GM19351 (cell line): Measurements from ENCODE around the gene STKLD1.
"Not testable (repeated sequence)": the region's sequence is repeated elsewhere in the genome, so short reads cannot be mapped to it uniquely, and the experiment has no call there.

Experiments
- ATAC-seq: cut with Tn5 transposase; IDR thresholded peaks from one replicate; pipeline ENCODE4 v1.9.1; 2021; ENCODE audit warnings: mild to moderate bottlenecking, moderate library complexity; ENCODE audit not compliant: unreplicated experiment

The STKLD1 gene

DNA sequence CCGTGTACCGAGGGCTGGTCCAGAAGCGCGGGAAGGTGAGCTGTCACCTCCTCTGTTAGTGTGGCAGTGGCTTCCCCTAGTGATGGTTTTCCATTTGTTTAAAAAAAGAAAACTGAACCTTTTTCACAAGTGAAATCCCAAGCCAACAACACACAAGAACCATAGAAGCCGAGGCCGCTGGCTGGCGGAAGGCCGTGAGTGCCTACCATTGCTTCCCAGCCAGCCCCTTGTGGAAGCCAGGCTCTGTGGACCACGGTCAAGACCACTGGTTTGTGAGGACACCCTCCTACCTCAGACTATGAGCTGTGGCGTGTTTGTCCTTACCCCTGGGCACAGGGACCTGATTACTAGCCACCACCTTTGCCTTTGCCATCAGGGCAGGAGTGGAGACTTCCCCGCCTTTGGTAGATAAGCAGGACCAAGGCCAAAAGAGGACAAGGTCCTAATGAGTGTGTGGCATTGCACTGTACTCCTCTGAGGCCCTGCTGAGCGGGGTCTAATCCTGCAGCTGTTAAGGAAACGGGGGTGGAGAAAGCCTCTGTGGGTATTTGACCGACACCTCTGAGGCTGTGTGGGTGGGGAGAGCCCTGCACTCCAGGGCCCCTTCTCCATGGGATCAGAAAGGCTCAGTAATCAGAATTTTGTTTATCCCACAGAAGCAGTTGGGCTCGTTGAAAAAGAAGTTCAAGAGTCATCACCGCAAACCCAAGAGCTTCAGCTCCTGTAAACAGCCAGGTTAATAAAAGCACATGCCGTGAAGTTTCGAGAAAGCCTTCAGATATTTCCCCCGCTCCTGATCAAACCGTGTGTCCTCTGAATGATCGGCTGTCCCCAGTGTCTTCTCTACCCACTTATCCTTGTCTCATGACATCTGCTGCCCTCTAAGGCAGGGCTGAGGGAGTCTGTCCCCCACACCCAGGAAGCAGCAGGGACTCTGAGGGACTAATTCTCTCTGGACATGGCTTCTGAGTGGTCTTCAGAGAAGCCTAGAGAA lies 15.5 kb upstream of the STKLD1 start:
- no peak for ATAC-seq

DNA sequence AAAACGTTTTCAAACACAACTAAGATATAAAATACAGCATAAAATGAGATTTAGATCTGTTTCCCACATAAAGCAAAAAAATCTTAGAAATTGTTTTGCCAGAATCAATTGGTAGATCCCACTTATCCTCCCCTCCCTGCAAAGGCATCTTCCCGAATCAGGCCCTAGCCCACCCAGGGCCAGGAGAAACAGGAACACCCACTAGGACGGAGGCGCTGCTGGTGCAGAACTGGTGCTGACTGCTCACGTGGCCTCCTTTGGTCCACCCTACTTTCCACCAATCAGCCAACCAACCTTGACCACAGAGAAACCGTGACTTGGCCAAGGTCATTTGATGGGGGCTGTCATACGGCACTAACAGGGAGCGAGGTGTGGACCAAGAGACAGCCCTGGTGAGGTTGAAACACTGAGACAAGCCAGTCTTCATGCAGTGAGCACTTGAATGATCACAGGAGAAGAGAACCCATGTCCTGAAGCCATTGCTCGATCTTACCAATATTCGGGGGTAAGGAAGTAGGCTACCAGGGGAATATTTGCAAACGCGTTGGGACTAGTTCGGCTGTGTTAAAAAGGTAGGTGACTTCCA lies 14.6 kb upstream of the STKLD1 start:
- ATAC-seq: no peak

DNA sequence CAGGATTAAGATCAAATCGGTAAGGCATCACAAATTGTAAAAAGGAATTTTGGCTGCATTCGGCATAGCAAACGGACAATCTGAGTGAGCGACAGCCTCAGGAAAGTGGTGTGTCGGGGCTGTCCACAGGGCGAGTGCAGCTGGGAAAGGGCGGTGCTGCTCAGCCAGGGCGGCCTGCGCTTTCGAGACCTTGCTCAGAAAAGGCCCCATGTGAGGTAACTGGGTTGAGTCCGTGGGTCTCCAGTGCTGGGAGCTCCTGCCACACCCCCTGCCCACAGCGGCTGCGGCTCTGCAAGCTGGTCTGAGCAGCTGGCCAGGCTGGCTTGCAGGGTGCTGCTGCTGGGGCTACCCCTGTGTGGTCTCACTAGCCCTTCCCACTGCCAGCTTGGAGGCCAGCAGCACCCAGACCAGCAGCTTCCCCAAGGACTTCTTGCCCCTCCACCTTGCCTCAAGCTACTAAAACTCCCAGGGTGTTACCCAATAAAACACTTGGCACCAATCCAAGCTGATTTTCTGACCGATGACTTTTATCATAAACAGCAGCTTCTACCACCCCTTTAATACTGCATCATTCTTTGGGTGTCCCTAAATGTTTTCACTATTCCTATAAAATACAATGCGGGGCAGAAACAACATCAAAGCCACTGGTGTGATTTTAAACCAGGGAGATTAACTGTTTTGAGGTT lies 13.7 kb upstream of the STKLD1 start:
- no peak for ATAC-seq

DNA sequence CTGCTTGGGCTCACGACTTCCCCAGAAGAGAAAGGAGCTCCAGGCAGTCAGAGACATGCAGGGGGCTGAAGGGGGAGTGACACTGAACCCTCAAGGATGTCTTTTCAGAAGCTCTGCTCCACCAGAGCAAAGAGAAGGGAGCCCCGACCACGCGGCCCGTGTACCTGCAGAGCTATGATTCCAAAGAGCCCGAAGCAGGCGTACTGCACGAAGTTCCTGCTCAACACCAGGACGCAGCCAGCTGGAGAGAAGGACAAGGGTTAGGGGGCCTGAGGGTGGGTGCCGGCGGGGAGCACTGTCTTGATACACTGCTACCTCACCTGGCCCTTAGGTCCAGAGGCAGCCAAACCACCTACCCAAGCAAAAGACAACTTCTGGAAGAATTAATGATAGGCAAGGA lies 9.7 kb upstream of the STKLD1 start:
- no peak for ATAC-seq

DNA sequence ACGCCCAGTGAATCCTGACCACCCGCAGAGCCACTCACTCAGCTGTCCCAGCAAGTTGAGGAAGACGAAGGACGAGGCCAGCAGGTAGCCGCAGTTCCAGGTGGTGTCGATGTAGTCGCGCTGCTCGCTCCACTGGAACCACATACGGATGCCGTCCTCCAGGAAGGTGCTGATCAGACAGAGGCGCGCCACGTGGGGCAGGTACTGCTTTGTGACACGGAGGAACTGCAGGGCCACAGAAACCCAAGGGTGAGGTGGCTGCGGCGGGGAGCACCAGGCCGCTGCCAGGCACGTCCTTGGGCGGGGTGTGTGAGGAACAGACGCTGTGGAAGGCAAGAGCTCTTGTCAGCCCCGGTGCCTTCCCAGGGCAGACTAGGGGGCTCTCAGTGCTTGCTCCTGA lies 8.9 kb upstream of the STKLD1 start:
- ATAC-seq: no peak

DNA sequence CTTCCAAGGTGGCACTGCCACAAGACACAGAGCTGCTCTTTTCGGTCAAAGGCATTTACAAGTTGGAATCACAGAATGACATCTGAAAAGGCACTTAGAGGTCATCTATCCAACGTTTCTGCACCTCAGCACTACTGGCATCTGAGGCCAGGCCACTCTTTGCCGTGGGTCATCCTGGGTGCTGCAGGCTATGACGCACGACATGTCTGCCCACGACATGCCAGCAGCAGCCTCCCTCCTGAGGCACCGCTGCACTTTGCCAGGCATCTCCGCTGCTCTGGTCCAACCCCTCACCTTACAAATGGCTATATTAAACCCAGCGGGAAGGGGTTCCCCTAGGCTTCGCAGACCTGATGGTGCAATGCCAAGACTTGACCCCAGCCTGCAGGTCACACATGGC lies 8.4 kb upstream of the STKLD1 start:
- no peak for ATAC-seq

DNA sequence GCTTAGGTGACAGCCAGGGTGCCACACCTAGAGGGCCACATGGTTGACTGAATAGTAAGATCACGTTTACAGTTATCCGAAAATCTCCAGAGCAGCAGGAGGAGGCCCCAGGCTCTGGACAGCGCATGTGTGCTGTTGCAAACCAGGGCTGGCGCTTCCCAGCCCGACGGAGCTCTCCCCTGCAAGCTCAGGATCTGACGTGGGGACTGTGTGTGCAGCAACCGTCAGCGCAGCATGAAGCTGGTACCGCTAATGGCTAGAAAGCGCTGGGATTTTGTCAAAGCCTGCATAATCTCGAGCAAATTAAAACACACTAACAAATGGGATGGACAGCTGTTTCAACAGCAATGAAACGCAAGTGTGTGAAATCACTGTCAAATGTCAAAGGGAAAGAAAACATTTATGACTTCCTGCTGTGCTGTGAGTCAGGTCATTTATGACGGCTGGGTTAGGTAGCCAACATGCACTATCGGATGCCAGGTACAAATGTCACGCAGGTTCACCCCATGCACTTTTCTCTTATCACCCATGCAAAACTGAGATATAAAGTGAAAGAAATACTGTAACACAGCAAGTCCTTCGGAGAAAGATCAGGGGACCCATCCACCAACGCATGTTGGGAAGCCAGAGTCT lies 7.8 kb upstream of the STKLD1 start:
- ATAC-seq: no peak

DNA sequence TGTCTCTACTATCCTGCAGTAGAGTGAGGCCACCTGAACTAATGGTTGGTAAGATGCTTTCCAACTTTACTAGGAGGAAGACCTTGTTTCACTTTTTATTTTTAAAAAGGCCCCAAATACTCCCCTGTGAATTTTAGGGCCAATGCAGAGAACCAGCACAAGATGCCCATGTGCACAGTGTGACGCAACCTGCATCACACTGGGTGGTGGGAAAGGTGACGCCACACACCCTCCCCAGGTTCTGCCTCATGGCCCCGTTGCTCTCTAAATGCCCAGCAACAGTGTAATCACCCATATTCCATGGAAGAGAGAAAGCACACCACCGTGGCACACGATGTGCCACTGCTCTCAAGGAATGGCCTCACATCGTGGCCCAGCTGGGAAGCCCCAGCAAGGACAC lies 6.7 kb upstream of the STKLD1 start:
- no peak for ATAC-seq

DNA sequence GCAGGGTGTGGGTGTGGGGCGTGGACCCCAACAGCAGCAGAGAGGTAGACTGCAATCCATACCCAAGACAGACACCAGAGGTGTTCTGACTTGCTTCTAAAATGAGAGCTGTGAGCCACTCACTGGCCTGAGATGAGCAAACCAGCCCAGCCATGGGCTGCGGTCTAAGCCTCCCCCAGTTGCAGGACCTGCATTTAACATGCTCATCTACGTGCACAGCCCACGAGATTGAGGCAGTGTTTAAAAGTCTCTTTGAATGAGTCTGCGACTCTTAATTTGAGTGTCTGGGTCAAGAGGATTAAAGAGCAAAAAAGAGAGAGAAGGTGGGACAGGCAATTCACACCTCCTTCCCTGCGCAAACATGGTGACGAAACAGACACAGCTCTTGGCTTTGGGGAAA lies 6.2 kb upstream of the STKLD1 start:
- no peak for ATAC-seq

DNA sequence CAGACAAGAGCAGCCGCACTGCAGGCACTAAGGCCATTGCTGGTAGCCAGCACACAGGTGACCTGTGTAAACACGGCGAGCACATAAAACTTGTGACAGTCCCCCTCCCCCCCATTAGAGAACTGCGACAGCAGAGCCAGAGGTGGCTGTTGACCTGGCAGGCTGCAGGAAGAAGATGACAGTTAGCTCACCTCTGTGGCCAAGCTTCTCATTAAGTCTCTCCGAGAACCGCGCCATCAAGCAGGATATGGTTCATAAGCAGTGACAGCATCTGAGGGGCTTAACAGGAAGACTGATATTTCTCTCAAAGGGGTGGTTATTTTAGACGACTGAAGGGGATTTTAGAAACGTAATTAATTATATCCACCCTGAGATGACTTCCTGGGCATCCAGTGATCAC lies 5.5 kb upstream of the STKLD1 start:
- no peak for ATAC-seq

DNA sequence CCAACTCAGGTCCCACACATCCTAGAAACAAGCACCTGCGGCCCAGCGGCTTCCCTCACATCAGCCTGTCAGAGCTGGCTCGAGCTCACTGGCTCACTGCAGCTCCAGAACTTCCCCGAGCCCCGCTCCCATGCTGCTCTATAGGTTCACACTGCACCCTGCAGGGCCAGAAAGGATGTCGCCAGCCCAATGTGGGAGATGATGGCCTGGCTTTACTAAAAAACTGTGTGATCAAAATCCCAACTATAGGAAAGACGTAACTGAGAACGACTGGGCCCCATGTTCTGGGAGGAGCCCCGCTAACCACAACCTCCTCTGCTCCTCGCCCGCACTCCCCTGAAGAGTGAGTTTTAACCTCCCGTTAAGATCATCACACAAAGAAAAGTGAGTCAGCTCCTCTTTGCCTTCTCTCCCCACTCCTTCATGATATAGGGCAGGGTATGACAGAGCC lies 4.9 kb upstream of the STKLD1 start:
- ATAC-seq: no peak

DNA sequence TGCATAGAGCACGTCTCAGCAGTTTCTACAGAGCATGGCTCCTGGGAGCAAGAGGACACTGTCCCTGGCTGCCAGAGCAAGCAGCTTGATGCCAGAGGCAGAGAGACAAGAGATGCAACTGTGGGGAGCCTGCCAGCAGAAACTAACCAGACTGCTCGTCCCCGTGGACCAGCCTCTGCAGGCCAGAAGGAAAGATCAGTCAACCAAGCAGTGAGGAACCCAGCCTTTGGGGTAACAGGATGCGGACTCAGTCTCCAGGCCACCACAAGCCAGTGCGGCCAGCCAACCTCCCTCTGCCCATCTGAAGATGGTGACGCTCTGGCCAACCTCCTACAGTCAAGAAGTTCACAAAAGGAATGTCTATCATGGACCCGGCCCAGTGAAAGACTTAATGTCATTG lies 4.0 kb upstream of the STKLD1 start:
- ATAC-seq: no peak

DNA sequence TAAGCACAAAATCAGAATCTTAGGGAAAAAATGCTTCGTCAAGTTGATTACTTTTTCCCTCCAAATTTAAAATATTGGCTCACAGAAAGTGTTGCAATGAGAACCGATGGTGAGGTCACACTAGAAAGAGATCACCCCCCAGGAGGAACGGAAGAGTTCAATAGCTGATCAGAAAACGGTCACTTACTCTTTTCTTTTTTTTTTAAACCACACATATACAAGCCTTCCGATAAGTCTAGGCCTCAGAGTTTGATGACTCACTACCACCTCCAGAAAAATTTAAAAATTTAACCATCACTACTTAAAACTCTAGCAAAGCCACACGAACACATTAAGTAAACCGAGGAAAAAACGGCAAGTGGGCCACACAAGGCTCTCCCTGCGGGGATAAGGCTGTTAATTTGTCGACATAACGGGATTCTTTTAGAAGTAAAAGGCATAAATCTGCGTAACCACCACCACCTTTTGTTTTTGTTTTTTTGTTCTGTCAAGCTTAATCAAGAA lies 1.5 kb upstream of the STKLD1 start:
- ATAC-seq: no peak

DNA sequence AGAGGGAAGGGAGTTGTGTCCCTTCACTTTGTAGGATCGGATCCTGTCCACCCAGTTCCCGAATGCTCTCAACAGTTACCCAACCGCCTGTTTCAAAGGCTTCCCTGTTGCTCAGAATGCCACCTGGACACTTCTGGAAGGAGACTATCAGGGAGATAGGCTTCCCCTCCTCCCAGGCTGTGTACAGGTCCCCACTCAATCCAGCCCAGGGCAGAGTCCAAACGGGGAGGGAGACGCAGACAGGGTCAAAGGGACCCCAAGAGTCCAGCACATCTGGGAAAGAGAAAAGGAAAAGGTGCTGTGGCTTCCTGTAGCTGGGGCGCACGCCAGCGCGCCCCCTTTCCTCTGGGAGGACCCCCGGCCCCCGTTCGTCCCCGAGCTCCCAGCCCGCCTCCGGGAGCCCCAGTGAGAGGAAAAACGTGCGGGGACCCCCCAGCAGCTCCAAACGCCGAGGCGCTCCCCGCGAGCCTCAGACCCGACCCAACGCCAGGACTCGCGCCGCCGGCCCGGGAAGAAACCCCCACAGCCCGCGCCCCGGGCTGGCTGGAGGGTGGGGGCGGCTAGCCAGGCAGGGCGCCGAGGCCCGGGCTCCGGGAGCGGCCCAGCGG lies 946 bp upstream of the STKLD1 start:
- ATAC-seq: peak; percentile 7

DNA sequence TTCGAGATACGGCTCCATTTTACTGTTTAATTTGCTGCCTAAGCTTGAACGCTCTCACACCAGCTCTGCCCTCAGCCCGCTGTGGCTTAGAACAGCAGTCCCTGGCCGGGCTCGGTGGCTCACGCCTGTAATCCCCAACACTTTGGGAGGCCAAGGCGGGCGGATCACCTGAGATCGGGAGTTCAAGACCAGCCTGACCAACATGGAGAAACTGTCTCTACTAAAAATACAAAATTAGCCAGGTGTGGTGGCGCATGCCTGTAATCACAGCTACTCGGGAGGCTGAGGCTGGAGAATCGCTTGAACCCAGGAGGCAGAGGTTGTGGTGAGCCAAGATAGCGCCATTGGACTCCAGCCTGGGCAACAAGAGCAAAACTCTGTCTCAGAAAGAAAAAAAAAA lies 1.1 kb downstream of the STKLD1 start:
- ATAC-seq: not testable (repeated sequence)

DNA sequence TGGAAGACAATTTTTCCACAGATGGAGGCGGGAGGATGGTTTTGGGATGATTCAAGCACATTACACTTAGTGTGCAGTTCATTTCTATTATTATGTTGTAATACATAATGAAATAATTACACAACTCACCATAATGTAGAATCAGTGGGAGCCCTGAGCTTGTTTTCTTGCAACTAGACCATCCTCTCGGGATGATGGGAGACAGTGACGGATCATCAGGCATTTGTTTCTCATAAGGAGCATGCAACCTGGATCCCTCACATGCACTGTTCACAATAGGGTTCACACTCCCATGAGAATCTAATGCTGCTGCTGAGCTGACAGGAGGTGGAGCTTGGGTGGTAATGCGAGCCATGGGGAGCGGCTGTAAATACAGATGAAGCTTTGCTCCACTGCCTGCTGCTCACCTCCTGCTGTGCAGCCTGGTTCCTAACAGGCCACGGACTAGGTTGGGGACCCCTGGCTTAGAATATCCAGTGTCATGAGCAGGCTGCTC lies 1.6 kb downstream of the STKLD1 start:
- no peak for ATAC-seq

DNA sequence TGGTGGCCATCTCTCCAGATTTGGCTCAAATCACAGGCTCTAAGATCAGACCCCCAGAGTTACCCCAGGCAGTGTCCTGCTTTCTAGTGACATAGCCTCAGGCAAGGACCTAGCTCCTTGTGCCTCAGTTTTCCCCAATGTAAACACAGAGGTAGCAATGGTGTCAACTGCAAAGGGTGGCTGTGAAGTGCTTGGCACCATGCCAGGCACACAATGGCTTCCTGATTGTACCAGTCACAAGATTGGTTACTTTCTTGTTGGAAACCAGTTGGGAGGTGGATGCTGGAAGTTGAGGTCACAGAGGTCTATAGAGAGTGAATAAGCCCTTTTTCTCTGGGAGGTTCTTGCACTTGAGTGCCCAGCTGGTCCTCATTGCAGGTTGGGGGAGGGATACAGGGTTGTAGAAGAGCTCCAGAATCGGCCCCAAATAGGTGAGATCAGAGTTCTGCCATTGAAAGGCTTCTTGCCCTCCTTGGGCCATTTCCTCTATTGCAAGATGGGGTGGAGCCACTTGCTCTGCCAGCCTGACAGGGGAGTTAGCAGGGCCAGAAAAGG lies 2.3 kb downstream of the STKLD1 start:
- no peak for ATAC-seq

DNA sequence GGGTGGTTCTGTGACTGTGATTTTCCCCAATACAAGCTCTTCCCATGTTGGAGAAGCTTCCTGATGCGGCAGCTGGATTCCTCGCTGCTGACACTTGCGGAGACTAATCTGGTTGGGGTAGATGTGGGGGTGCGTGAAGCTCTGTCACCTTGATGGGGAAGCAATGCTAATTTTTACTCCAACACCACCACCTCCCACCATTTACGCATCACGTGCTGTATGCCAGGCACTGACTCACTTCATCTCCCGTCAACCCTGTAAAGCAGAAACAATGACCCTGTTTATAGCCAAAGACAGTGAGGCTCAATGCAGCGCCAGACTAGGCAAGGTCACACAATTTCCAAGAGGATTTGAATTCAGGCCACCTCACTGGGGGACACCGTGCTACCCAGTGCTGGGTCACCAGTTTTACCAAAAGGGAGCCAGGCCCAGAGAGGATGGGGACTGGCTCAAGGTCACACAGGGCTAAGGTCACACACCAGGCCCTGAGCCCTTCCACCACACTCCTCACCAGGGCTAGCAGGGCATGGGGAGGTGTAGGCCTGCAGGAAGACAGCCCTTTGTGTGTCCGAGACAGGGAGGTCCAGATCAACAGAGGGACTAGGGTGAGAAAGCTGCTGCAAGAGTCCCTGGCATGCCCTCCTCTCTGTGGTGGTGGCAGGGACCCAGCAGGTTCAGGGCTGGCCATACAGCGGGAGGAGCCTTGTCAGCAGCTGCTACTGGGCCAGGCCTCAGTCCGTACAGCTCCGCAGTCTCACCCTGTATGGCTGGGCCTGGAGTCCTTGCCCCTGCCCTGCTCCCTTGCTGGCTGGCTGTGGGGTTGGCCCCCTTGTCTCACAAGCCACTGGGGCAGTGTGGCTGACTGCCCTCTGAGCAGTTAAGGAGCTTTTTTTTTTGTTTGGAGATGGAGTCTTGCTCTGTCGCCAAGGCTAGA lies 3.3 kb downstream of the STKLD1 start:
- ATAC-seq: no peak

DNA sequence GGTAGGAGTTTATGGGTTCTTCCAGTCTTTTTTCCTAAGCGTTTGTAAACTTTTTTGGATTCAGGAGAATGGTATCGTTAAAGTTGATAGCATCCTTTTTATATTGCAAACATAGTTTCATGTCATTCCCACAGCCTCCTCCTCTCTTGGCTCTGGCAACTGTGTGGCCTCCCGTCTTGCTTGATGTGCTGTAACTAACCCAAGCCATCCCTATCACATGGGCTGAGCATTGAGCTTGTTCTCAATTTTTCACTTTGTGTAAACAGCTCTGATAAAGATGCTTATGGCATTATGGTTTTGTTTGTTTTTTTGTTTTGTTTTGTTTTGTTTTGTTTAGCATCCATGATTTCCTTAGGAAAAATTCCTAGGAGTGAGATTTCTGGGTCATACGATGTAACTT lies 4.6 kb downstream of the STKLD1 start:
- no peak for ATAC-seq
